Peyer's patch (tissue), 4 donors: ENCODE measurements around the gene KRT33A.

ENCODE experiments used
- POLR2A ChIP-seq, 2 donors: fragments of 450-650 bp; IDR thresholded peaks; one replicate each; pipeline ENCODE4 v1.5.1; 2017; ENCODE audit warnings: antibody characterized with exemption in 2 of 2, mild to moderate bottlenecking in 2 of 2, moderate library complexity in 2 of 2
- TF ChIP-seq, protein P1 (sequence below), 6 experiments: fragments of 450-650 bp in 4 of 6; fragments of 200-600 bp in 2 of 6; sonication (generic) in 1 of 6; IDR thresholded peaks; one replicate each; pipeline ENCODE4 v1.5.1; 2017 to 2019; ENCODE audit warnings: antibody characterized with exemption in 6 of 6, mild to moderate bottlenecking in 3 of 6, moderate library complexity in 1 of 6

DNA sequence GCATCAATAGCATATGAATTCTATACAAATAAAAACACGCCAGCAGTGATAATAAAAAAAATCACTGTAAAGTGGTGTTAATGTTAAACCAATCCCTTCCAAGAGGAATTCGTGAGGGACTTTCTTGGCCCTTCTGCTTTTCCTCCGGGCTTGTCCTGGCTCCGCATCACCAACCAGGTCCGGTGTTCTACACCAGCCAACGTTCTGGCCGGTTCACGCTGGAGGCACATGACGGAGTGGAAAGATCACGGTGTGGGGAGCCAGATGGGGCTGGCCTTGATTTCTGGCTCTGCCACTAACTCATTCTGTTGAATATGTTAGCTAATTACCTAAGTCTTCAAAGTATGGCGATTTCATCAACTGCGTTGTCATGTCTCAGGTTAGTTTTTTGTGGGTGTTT is 46.5 kb downstream of the KRT33A start:
- TF ChIP-seq POLR2A (IDR thresholded peaks at IDR 0.05) = no peak
- TF ChIP-seq, protein P1, sequence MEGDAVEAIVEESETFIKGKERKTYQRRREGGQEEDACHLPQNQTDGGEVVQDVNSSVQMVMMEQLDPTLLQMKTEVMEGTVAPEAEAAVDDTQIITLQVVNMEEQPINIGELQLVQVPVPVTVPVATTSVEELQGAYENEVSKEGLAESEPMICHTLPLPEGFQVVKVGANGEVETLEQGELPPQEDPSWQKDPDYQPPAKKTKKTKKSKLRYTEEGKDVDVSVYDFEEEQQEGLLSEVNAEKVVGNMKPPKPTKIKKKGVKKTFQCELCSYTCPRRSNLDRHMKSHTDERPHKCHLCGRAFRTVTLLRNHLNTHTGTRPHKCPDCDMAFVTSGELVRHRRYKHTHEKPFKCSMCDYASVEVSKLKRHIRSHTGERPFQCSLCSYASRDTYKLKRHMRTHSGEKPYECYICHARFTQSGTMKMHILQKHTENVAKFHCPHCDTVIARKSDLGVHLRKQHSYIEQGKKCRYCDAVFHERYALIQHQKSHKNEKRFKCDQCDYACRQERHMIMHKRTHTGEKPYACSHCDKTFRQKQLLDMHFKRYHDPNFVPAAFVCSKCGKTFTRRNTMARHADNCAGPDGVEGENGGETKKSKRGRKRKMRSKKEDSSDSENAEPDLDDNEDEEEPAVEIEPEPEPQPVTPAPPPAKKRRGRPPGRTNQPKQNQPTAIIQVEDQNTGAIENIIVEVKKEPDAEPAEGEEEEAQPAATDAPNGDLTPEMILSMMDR (IDR thresholded peaks at IDR 0.05) = no peak
